Sigmoid colon (tissue), 7 donors: ENCODE data around the gene CYFIP2. TPM values are rescaled to one million over a fixed set of nuclear protein-coding genes. Genes with fewer than 3 reads are reported as not detected.

Experiments used
- DNase-seq: peaks from one replicate; pipeline ENCODE4 v3.0.0-alpha.2; 2019
- H3K27ac ChIP-seq, 4 donors: fragments of 200-600 bp; sonication (generic); one replicate each; pipeline ENCODE4 v1.5.1; 2016 to 2019; ENCODE audit warnings: mild to moderate bottlenecking in 1 of 4
- H3K27me3 ChIP-seq, 3 donors: fragments of 200-600 bp; sonication (generic); one replicate each; pipeline ENCODE4 v1.5.1; 2019; ENCODE audit warnings: mild to moderate bottlenecking in 1 of 3
- H3K36me3 ChIP-seq, 4 donors: fragments of 200-600 bp; sonication (generic); one replicate each; pipeline ENCODE4 v1.5.1; 2016 to 2019
- H3K4me1 ChIP-seq, 4 donors: fragments of 200-600 bp; sonication (generic); one replicate each; pipeline ENCODE4 v1.5.1; 2017 to 2019
- H3K4me3 ChIP-seq, 4 donors: fragments of 200-600 bp; sonication (generic); one replicate each; pipeline ENCODE4 v1.5.1; 2017 to 2019; ENCODE audit warnings: mild to moderate bottlenecking in 2 of 4, moderate library complexity in 1 of 4
- H3K9me3 ChIP-seq, 4 donors: fragments of 200-600 bp in 3 of 4; sonication (generic) in 3 of 4; one replicate each; pipeline versions ENCODE4 v1.5.1 to v1.6.1; 2013 to 2019
- CTCF ChIP-seq, 4 experiments: fragments of 450-650 bp in 3 of 4; fragments of 200-600 bp in 1 of 4; IDR thresholded peaks; one replicate each; pipeline ENCODE4 v1.5.1; 2016 to 2019; ENCODE audit warnings: antibody characterized with exemption in 4 of 4, mild to moderate bottlenecking in 3 of 4, moderate library complexity in 2 of 4
- EP300 ChIP-seq, 4 donors: sonication (generic); formaldehyde crosslinking; IDR thresholded peaks; one replicate each; pipeline ENCODE4 v1.6.1; 2017; ENCODE audit warnings: antibody characterized with exemption in 4 of 4
- POLR2A ChIP-seq, 2 donors: fragments of 450-650 bp; IDR thresholded peaks; one replicate each; pipeline ENCODE4 v1.6.1; 2016; ENCODE audit warnings: antibody characterized with exemption in 2 of 2, mild to moderate bottlenecking in 2 of 2, moderate library complexity in 2 of 2
- POLR2AphosphoS5 ChIP-seq, 4 donors: sonication (generic); formaldehyde crosslinking; IDR thresholded peaks; one replicate each; pipeline ENCODE4 v1.6.1; 2017; ENCODE audit warnings: antibody characterized with exemption in 4 of 4
- WGBS, 2 donors: extraction: QIAGEN DNeasy Blood & Tissue Kit; methylation state at CpG; one replicate each; pipeline ENCODE4 v1.1.7; 2013; 5-methylcytosine and 5-hydroxymethylcytosine counted together
- intact Hi-C: fragments of 100-400 bp; cut with DNase I; formaldehyde crosslinking; loops from one replicate; pipeline ENCODE4 v1.15.1; 2023
- polyA plus RNA-seq, 3 donors: library from polyadenylated mRNA; stranded (reverse); fragments of 200-250 nt; gene quantifications; one replicate each; pipeline ENCODE4 v1.2.3, GENCODE V29; 2013
- total RNA-seq, 4 donors: library from RNA; depleted of rRNA; stranded (reverse); fragments of >200 nt; gene quantifications; one replicate each; pipeline ENCODE4 v1.1.0, GENCODE V29; 2016
- donor health status: healthy with polysubstance abuse.
- donor health status: Bipolar disorder and iron deficiency.
- donor health status: healthy.

CYFIP2 gene
- total and polyA plus RNA-seq, 7 donors, result 4.8 to 38.1 (median 27.5) TPM

GRCh38 chr5:157283434-157283833, 17.5 kb downstream of the CYFIP2 start:
- Histone ChIP-seq H3K27me3 (no peaks in the 10 kb centered on the region), H3K4me1 (no peaks in the 10 kb centered on the region), H3K9me3 (peaks cover 0 to 2% (median 0%) of the 10 kb centered on the region in 4 donors), H3K36me3 (no peaks in the 10 kb centered on the region), H3K27ac (no peak overlapping the region), H3K4me3 (no peak overlapping the region)
- WGBS, 2 donors, result 60 to 81% methylated on average over 3 of the region's 3 CpGs
- no peak for TF ChIP-seq EP300 (IDR thresholded peaks at IDR 0.05)
- no peak for TF ChIP-seq CTCF (IDR thresholded peaks at IDR 0.05)
- TF ChIP-seq POLR2AphosphoS5 (IDR thresholded peaks at IDR 0.05), result no peak
- TF ChIP-seq POLR2A (IDR thresholded peaks at IDR 0.05), result no peak
- intact Hi-C loops, result no loop called here
- DNase-seq, result no peak

GRCh38 chr5:157284458-157285212, 18.7 kb downstream of the CYFIP2 start:
- H3K4me1 ChIP-seq, result no peaks in the 10 kb centered on the region
- H3K9me3 ChIP-seq, result peaks cover 0 to 2% (median 0%) of the 10 kb centered on the region in 4 donors
- no peak overlapping the region for H3K27ac ChIP-seq
- WGBS, 2 donors, result 88 to 93% methylated on average over 6 of the region's 6 CpGs
- TF ChIP-seq POLR2A (IDR thresholded peaks at IDR 0.05) (no peak), CTCF (IDR thresholded peaks at IDR 0.05) (no peak), EP300 (IDR thresholded peaks at IDR 0.05) (no peak), POLR2AphosphoS5 (IDR thresholded peaks at IDR 0.05) (no peak)
- H3K4me3 ChIP-seq, result no peak overlapping the region
- no peaks in the 10 kb centered on the region for H3K36me3 ChIP-seq
- no peaks in the 10 kb centered on the region for H3K27me3 ChIP-seq
- no peak for DNase-seq
- intact Hi-C loops, result no loop called here

- Histone ChIP-seq H3K4me3 (no peak overlapping the region), H3K36me3 (no peaks in the 10 kb centered on the region), H3K27me3 (no peaks in the 10 kb centered on the region), H3K4me1 (no peaks in the 10 kb centered on the region), H3K27ac (no peak overlapping the region), H3K9me3 (peaks cover 0 to 2% (median 0%) of the 10 kb centered on the region in 4 donors)
- TF ChIP-seq CTCF (IDR thresholded peaks at IDR 0.05), result no peak
- no peak for DNase-seq
- 92 to 93% methylated on average over 10 of the region's 10 CpGs for WGBS, 2 donors
- intact Hi-C loops, result no loop called here
Observed at GRCh38 chr5:157285310-157286035, 19.6 kb downstream of the CYFIP2 start.

GRCh38 chr5:157286761-157287211, 20.9 kb downstream of the CYFIP2 start:
- intact Hi-C loops, result no loop called here
- H3K9me3 ChIP-seq, result peaks cover 0 to 2% (median 0%) of the 10 kb centered on the region in 4 donors
- no peak for TF ChIP-seq EP300 (IDR thresholded peaks at IDR 0.05)
- TF ChIP-seq CTCF (IDR thresholded peaks at IDR 0.05), result no peak
- TF ChIP-seq POLR2AphosphoS5 (IDR thresholded peaks at IDR 0.05), result no peak
- no peak for TF ChIP-seq POLR2A (IDR thresholded peaks at IDR 0.05)
- DNase-seq, result no peak
- H3K4me3 ChIP-seq, result no peak overlapping the region
- no peaks in the 10 kb centered on the region for H3K27me3 ChIP-seq
- WGBS, 2 donors, result 89 to 91% methylated on average over 7 of the region's 7 CpGs
- no peak overlapping the region for H3K27ac ChIP-seq
- H3K36me3 ChIP-seq, result no peaks in the 10 kb centered on the region
- no peaks in the 10 kb centered on the region for H3K4me1 ChIP-seq
